Lower leg skin (tissue), 3 donors: ENCODE data around the gene PKP1.

Experiments
- CTCF ChIP-seq, 3 donors: fragments of 450-650 bp; IDR thresholded peaks; one replicate each; pipeline ENCODE4 v1.5.1; 2016; ENCODE audit warnings: antibody characterized with exemption in 3 of 3, mild to moderate bottlenecking in 3 of 3, moderate library complexity in 2 of 3
- POLR2A ChIP-seq, 2 donors: fragments of 450-650 bp; IDR thresholded peaks; one replicate each; pipeline ENCODE4 v1.6.1; 2016 to 2017; ENCODE audit warnings: antibody characterized with exemption in 2 of 2, mild to moderate bottlenecking in 1 of 2, moderate library complexity in 1 of 2

- TF ChIP-seq CTCF (IDR thresholded peaks at IDR 0.05) (no peak), POLR2A (IDR thresholded peaks at IDR 0.05) (no peak)
These were observed 23.9 kb downstream of the PKP1 start for GRCh38 chr1:201307231-201307630.
